Measurements from ENCODE around the gene SURF2.

- no peak for TF ChIP-seq POLR2AphosphoS5 (IDR thresholded peaks at IDR 0.05)
- TF ChIP-seq POLR2A (IDR thresholded peaks at IDR 0.05), result no peak
- no peak for TF ChIP-seq CTCF (IDR thresholded peaks at IDR 0.05)
- no peak for TF ChIP-seq EP300 (IDR thresholded peaks at IDR 0.05)
These were observed 13.8 kb upstream of the SURF2 start for GRCh38 chr9:133342570-133342969.

Measured in sigmoid colon (tissue), 4 donors.